ENCODE results near the gene PTGER1. TPM values are rescaled to one million over a fixed set of nuclear protein-coding genes. Genes with fewer than 3 reads are reported as not detected.

PTGER1 gene
- total RNA-seq, 3 donors from 2014 or later, result 0.41 to 1.2 (median 0.63) TPM

DNA sequence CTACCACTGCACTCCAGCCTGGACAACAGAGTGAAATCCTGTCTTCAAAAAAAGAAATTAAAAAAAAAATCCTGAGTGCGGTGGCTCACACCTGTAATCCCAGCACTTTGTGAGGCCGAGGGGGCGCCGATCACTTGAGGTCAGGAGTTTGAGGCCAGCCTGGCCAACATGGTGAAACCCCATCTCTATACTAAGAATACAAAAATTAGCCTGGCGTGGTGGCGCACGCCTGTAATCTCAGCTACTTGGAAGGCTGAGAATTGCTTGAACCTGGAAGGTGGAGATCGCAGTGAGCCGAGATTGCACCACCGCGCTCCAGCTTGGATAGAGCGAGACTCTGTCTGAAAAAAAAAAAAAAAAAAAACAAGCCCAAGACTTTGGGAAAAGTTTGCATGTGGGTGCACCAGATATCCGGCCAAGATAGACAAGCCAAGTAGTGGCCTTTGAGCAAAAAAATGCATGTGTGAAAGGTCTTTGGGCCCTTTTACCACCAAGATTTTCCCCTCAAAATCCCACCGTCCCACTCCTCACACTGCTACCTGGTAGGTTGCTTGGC lies 37.3 kb upstream of the PTGER1 start:
- no peaks in the 10 kb centered on the region for H3K9me3 ChIP-seq
- peaks cover 31% of the 10 kb centered on the region for H3K4me1 ChIP-seq (ENCODE audit: low read depth)
- no peak for TF ChIP-seq CTCF (IDR thresholded peaks at IDR 0.05)
- no peak for DNase-seq
- H3K36me3 ChIP-seq (ENCODE audit: low read depth), result no peaks in the 10 kb centered on the region
- no peak overlapping the region for H3K4me3 ChIP-seq
- intact Hi-C loops (cut with DNase I, micrococcal nuclease), result no loop called here
- ATAC-seq, result no peak

DNA sequence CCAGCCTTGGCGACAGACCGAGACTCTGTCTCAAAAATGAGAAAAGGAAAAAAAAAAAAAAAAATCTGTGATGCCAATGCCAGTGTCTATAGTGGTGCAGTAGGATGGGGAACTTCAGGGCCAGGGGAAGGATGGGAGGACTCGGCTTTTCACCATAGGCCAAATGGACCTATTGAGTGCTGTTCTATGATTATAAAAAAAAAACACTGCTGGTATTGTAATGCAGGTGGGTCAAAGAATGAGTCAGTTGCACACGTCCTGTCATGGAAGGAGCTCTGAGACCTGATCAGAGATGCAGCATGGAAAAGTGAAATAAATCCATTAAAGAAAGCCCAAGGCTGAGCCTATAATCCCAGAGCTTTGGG lies 36.1 kb upstream of the PTGER1 start:
- ATAC-seq, result no peak
- TF ChIP-seq CTCF (IDR thresholded peaks at IDR 0.05), result no peak
- H3K4me3 ChIP-seq, result no peak overlapping the region
- H3K36me3 ChIP-seq (ENCODE audit: low read depth), result no peaks in the 10 kb centered on the region
- intact Hi-C loops (cut with DNase I, micrococcal nuclease), result no loop called here
- H3K9me3 ChIP-seq, result no peaks in the 10 kb centered on the region
- no peak for DNase-seq
- H3K4me1 ChIP-seq (ENCODE audit: low read depth), result peaks cover 31% of the 10 kb centered on the region

DNA sequence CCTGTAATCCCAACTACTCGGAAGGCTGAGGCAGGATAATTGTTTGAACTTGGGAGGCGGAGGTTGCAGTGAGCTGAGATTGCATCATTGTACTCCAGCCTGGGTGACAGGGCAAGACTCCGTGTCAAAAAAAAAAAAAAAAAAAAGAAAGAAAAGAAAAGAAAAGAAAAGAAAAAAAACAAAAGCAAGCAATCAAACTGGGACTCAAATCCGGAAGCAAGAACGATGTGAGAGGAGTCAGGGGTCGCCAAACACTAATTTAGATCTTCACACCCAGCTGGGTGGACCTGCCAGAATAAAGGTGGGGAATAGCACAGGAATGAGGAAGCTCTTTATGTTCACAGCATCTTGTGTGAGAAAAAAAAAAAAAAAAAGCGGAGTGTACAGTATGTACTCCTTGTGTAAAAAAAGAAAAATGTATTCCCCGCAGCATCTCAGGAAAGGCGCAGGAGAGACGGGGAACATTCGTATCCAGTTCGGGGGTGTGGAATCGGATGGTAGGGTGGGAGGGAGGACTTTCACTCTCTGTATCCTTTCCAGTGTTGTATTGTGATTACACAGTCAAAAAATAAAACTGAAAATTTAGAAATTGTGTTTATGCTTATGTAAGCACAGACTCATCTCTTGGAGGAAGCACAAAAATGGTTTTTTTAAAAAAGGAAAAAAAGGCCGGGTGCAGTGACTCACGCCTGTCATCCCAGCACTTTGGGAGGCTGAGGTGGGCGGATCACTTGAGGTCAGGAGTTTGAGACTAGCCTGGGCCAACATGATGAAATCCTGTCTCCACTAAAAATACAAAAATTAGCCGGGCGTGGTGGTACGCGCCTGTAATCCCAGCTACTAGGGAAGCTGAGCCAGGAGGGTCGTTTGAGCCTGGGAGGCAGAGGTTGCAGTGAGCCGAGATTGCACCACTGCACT lies 35.4 kb upstream of the PTGER1 start:
- no peak for TF ChIP-seq CTCF (IDR thresholded peaks at IDR 0.05)
- DNase-seq (peak in 1 of 3 donors; percentile 60), ATAC-seq (peak; percentile 32)
- intact Hi-C loops (cut with DNase I, micrococcal nuclease), result no loop called here
- H3K9me3 ChIP-seq, result no peaks in the 10 kb centered on the region
- no peak overlapping the region for H3K4me3 ChIP-seq
- no peaks in the 10 kb centered on the region for H3K36me3 ChIP-seq (ENCODE audit: low read depth)
- peaks cover 29% of the 10 kb centered on the region for H3K4me1 ChIP-seq (ENCODE audit: low read depth)

DNA sequence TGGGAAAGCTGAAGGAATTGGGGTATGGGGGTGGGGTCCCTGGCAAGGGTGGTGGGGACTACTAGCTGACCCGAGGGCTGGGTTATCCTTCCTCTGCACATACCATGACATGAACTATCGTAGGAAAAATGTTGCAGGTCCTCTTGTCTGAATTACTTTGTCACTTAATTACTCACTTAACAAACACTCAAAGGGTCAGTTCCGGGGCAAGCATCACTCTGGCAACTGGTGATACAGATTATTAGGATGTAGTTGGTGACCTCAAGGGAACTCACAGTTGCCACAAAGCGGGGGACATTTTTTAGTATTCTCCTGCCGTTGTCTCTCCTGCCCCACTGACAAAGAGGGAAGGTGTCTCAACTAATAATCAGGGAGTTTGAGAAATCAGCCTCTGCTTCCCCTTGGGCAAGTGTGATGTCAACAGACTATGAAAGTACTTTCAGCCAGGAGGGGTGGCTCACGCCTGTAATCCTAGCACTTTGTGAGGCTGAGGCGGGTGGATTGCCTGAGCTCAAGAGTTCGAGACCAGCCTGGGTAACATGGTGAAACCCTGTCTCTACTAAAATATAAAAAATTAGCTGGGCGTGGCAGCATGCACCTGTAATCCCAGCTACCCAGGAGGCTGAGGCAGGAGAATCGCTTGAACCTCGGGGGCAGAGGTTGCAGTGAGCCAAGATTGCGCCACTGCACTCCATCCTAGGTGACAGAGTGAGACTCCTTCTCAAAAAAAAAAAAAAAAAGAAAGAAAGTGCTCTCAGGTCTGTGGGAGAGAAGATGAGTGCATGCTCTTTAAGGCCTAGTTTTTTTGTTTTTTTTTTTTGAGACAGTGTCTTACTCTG lies 32.8 kb upstream of the PTGER1 start:
- no peaks in the 10 kb centered on the region for H3K9me3 ChIP-seq
- no peak for DNase-seq
- no peak for ATAC-seq

More for the DNA sequence above, 32.8 kb upstream of the PTGER1 start:
- no peaks in the 10 kb centered on the region for H3K36me3 ChIP-seq (ENCODE audit: low read depth)
- H3K4me1 ChIP-seq (ENCODE audit: low read depth), result peaks cover 23% of the 10 kb centered on the region
- H3K4me3 ChIP-seq, result no peak overlapping the region
- intact Hi-C loops (cut with DNase I, micrococcal nuclease), result no loop called here
- TF ChIP-seq CTCF (IDR thresholded peaks at IDR 0.05), result no peak
